Measurements from ENCODE around the gene ASAP2.

GRCh38 chr2:9222893-9223287, 16.3 kb downstream of the ASAP2 start:
- no peak for TF ChIP-seq CTCF (IDR thresholded peaks at IDR 0.05)
- no peak for TF ChIP-seq POLR2A (IDR thresholded peaks at IDR 0.05)
- no peak for TF ChIP-seq EP300 (IDR thresholded peaks at IDR 0.05)
- TF ChIP-seq POLR2AphosphoS5 (IDR thresholded peaks at IDR 0.05): no peak

Measured in suprapubic skin (tissue), 4 donors.